ENCODE results near the gene RAB30.

RAB30 gene

GRCh38 chr11:83071567-83072349, at the start of gene RAB30:
Gene RAB30, minus strand, starts transcription at chr11:83071897. Its CDS starts 74,581 bp downstream, at chr11:82997316.
- DNase-seq, result peak; percentile 100

GRCh38 chr11:83120327-83120726, 48.6 kb upstream of the RAB30 start:
- DNase-seq, result no peak

GRCh38 chr11:83119216-83119615, 47.5 kb upstream of the RAB30 start:
- no peak for DNase-seq

- DNase-seq, result no peak
Observed at GRCh38 chr11:83118814-83119213, 47.1 kb upstream of the RAB30 start.

DNA sequence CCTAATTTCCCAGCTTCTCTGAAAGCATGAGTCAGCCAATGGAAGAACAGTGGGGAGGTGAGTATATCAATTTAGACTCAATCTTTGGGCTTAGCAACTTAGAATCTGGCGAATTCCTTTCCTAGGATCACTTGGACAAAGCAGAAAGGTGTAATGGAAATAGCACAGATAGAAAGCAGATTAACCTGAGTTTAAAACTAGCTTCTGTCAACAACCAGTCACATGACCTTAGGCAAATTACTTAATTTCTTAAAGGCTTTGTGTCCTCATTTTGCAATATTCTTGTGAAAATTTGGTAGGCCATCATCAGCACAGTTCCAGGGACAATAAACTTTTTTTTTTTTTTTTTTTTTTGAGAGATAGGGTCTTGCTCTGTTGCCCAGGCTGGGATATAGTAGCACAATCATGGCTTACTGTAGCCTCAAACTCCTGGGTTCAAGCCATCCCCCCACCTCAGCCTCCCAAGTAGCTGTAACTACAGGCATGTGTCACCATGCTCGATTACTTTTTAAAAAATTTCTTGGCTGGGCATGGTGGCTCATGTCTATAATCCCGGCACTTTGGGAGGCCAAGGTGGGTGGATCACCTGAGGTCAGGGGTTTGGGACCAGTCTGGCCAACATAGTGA, 44.4 kb upstream of the RAB30 start:
- DNase-seq, result no peak

DNA sequence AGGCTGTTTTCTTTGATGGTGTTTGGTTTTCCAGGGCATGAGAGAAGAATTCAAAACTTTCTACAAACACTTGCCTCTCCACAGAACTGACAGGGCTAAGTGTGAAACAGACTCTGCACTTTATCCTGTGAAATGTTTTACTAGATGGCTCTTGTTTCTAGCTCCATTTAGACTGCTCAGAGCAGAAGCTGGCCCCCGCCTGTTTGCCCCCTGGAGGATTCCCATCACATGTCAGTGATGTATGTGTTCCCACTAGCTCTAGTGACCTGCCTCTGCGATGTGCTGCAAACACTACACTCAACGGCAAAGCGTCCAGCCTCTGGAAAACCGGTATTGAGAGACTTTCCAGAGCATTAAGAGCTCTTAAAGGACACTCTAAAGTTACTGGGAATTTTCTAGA, 43.9 kb upstream of the RAB30 start:
- DNase-seq, result no peak

- DNase-seq, result no peak
Observed at GRCh38 chr11:83115026-83115425, 43.3 kb upstream of the RAB30 start.

DNA sequence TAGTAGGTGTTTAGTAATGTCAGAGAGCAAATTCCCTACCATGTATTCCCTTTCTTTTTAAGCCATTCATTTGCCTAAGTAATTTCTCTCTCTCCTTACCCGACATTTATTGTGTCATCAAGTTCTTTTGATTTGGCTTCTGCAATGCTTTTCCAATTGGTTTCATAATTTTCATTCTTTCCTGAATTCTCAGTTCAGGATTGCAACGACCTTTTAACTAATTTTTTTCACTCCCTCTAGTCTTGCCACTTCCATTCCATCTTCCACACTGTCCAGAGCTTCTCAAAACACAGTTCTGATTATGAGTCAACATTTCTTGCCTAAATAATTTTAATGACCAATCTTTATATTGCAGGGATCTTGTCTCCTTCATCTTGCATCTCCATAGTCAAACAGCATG, 41.2 kb upstream of the RAB30 start:
- DNase-seq, result no peak

DNA sequence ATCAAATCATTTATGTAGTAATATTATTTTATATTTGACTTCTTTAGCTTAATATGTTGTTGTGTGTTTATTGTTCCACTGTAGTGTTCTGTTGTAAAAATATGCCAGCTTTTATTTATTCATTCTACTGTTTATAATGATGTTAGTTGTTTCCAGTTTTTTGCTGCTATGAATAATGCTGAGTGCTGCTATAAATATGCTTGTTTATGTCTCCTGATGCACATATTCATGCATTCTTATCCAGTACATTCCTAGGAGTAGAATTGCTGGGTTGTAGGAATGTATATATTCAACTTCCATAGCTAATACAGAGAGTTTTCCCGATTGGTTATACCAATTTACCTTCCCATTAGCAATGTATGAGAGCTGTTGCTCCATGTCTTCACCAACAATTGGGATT, 33.5 kb upstream of the RAB30 start:
- no peak for DNase-seq

DNA sequence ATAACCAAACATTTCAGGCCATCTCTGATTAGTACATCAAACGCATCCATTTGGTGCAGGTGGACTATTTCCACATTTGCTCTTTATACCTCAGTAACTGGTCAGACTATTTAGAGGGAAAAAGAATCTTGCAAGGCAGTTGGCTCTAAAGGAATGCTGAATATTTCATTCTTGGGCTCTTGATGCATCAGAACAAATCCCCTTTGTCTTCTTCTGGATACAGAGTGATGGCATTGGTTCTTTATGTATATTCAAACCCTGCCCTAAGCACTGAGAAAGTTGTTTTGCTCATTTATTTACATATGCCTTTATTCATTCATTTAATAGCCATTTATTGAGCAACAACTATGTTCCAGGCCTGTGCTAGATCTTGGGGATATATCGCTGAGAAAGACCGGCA, 31.1 kb upstream of the RAB30 start:
- no peak for DNase-seq

DNA sequence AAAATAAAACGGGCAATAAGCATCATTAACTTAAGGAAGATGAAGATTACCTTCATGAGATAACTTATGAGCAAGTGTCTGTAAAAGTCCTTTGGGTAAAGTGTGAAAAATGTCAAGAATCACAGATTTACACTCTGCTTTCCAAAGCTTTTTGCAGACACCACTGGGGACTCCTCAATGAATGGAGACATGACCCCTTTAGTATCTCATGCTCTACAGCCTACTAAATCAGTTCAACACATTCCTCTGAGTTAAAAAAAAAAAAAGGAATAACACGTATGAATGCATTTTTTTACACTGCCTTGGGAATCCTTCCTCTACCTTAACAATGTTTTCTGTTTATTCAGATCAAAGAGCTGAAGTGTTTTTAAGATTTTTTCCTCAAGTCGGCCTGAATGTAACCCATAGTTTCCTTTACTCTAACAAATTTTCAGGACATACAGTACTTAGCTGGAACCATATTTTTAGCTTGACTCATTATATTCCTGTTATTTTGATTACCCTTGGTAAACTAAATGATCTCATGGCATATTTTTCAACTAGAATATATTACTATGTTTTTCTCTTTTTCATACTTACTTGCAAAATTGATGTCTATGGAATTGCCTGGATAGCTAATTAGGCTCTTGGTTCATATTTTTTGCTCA, 25.9 kb upstream of the RAB30 start:
- no peak for DNase-seq

DNA sequence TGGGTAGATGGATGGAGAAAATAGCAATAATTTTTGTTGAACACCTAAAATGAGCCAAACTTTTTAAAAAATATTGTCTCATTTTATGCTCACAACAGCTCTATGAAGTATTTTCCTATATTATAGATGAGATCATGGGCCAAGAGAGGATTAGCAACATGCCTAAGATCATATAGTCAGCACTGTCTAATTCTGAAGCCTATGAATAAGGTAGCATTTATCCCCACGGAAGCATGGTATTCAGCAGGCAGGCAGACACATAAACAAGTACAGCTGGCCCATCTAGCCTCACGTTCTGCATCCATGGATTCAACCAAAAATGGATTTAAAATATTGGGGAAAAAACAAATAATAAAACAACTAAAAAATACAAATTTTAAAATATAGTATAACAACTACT, 21.9 kb upstream of the RAB30 start:
- no peak for DNase-seq

- DNase-seq, result no peak
Observed at GRCh38 chr11:83092488-83093384, 21.0 kb upstream of the RAB30 start.

- DNase-seq, result no peak
Observed at GRCh38 chr11:83088965-83089364, 17.3 kb upstream of the RAB30 start.

- DNase-seq, result no peak
Observed at GRCh38 chr11:83087035-83087434, 15.3 kb upstream of the RAB30 start.

- no peak for DNase-seq
Observed at GRCh38 chr11:83079820-83080219, 8.1 kb upstream of the RAB30 start.

DNA sequence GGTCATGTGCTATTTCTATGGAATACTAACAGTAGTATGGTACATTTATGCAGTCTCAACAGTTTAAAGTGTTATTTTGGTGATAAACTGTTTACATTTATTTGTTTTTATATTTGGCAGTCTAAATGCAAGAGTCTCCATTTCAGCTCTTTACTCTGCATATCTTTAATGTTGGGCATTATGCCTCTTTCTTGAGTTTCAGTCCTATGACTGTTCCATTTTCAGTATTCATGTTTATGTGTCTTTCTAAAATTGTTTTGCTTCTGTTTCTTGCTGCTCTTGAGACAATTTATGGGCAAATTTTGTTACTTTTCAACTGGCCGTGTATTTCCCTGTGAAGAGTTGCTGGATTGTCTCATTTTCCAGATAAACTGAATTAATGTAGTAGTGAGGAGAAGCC, 6.6 kb upstream of the RAB30 start:
- DNase-seq, result no peak

DNA sequence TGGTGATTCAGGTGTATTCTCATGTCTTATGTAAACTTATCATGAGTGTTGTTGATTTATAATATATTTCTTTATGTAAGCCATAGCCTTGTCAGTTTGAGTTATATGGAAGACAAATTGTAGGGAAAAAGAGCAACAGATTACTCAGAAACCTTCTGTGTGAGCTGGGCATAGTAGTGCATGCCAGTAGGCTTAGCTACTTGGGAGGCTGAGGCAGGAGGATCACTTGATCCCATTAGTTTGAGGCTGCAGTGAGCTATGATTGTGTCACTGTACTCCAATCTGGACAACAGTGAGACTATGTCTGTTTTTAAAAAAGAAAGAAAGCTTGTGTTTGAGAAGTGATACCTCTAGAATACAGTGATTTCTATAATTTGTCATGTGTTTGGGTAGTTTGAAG, 2.2 kb upstream of the RAB30 start:
- no peak for DNase-seq

DNA sequence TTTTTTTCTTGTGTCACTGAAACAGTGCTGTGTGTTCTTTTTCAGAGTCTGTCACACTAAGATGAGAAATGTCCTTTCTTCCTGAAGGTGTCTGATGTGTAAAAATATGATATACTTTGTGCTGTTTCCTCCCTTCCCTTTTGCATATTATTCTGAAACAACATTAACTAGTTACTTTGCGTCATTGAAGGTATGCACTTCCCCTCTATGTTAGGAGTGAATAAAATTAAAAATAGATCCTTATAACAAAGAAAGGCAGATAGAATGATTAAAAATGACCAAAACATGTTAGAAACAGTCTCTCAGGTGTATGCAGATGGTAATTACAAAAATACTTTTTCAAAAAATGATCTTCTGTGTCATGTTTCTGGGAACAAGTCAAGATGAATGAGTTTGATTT, 1.6 kb upstream of the RAB30 start:
- no peak for DNase-seq

- no peak for DNase-seq
Observed at GRCh38 chr11:83072350-83073242, 899 bp upstream of the RAB30 start.

DNA sequence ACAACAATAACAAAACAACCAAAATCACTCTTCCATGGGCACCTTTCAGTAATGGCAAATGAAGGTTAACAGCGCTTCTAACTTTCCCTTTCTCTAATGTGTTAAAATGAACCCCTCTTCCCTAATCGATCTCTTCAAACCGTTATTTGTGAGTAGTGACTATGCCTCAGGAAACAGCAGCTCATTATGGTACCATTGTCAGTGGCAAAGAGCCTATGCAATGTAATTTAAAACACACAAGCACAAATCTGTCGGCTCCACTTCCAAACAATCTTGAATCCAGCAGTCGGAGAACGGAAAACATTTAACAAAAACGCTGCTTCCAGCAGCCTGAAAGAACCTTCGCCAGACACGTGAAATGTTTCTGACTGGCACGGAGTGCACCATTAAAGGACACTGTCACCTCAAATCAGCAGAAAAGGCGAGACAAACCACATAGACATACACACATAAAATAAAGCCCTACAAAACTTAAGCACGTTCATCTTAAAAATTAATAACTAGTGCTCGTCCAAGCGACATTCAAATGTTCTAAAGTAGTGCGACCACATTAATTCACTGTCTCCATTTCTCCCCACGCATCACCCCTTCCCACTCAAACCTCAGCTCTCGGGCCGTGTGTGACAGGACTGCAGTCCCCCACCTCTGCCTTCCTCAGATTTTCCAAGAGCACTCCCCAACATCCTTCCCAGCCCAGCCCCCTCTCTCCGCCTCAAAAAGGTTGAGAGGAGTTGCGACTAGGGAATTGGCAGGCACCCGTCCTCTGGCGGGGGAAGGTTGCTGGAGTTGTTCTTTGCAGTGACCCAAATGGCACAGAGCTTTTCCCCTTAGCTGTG, 748 bp downstream of the RAB30 start:
- peak; percentile 74 for DNase-seq

Measured in midbrain (tissue), 1 donor.